B cell (primary cell): ENCODE data around the gene LRRC15.

Source experiments
- CTCF ChIP-seq: fragments of 200-600 bp; IDR thresholded peaks from one replicate; pipeline ENCODE4 v1.8.0; 2022; ENCODE audit warnings: antibody characterized with exemption, mild to moderate bottlenecking
- EZH2 ChIP-seq: IDR thresholded peaks from 2 replicates; pipeline ENCODE4 v1.6.1; 2012; ENCODE audit warnings: borderline replicate concordance, low read depth, mild to moderate bottlenecking, moderate library complexity, low read length; ENCODE audit not compliant: insufficient read depth, poor library complexity, severe bottlenecking

- no peak for TF ChIP-seq CTCF
- no peak for TF ChIP-seq EZH2
Measured at GRCh38 chr3:194376241-194376560, 6.7 kb upstream of the LRRC15 start.
